ENCODE data around the gene CCNL1. TPM values are rescaled to one million over a fixed set of nuclear protein-coding genes. Genes with fewer than 3 reads are reported as not detected.
"Not testable (repeated sequence)": the region's sequence is repeated elsewhere in the genome, so short reads cannot be mapped to it uniquely, and the experiment has no call there.

Gene CCNL1
- polyA plus RNA-seq, 10 donors: 58.7 to 162 (median 83.1) TPM

DNA sequence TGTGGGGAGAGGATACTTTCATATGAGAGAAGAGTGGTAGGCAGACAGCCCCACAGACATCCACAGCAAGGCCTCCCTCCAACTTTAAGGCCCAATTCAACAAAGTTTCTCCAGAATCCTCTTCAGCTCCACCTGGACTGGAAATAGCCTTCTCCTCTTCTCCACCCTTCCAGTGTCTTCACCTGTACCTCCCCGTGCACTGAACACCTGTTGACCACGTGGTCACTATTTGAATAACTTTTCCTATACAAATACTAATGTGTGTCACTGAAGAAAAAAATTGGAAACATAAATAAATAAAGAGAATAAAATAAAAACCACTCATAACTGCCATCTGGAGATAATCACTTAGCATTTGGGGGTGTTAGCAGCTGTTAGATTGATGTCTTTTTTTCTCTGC lies 52.9 kb downstream of the CCNL1 start:
- DNase-seq: no peak

DNA sequence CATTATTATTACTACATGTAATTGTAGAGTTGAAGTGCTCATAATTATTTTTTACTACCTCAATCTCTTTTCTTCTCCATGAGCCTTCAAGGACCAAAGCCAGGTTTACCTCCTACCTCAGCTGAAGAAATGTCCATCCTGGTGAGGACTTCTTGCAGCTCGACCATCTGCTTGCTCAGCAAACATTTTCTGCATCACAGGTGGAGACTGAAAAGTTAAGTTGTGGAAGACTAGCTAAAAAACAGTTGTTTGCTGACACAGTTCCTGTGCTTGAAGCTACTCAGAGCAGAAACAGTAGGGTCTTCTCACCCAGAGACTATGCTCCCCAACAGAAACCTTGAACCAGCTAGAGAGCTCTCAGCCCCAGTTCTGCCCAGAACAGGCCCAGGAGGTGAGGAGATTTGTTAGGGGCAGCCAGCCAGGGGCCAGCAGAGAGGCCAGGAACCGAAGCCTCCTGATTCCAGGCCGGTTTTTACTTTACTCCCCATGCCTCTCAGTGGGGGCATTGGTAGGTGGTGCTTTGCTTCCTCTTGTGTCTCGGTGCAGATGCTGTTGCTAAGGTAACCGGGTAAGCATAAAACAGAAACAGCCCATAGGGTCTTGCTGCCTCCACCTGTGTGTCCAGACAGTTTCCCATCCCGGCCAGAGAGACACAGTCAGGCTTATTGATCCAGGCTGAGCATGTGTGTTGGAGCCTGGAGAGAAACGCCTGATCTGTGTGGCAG lies 54.9 kb downstream of the CCNL1 start:
- no peak for DNase-seq

DNA sequence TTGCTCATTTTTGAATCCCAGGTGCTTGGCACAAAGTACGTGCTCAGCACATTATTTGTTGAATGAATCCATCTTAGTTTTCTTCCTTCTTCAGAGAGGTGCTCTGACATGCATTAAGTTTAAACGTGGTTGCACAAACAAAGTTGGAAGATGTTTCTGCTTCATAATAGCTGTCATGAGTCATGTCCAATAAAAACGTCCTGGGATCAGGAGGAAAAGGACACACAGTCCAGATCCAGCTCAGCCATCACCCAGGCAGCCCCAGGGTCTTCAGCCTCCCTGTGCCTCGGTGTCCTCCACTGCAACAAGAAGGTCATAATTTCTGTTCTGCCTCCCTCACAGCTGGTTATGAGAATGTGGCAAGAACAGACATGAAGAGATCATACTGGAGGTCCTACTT lies 55.4 kb downstream of the CCNL1 start:
- DNase-seq: no peak

DNA sequence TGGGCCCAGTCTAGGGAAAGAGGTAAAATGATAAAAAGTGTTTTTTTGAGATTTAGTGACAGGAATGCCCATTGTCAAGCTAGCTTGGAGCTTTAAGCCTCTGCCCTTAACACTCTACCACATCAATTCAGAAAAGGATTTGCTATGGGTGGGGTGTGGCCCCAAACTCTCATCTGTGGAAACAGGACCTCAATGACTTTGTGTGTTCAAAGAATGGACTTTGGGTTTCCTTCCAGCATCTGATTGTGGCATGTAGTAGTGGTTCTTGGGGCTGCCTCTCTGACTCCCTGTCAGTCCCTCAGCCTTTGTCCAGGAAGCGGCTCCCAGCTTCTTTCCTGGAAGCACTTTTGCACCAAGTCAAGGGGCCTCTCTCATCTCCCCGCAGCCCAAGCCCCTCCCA lies 56.1 kb downstream of the CCNL1 start:
- no peak for DNase-seq

DNA sequence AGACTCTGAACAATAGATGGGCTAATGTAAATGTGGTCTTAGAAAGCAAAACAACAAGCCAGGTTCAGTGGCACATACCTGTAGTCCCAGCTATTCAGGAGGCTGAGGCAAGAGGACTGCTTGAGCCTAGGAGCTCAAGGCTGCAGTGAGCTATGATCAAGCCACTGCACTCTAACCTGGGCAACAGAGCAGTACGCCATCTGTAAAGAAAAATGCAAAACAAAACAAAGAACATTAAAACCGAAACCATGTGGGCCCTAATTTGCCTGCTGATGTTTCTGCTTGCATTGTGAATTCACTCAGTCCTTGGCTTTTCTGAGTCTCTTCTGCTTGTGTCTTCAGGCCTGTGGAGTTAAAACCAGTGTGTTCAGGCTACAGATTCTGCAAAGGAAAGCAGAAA lies 56.7 kb downstream of the CCNL1 start:
- DNase-seq: no peak

DNA sequence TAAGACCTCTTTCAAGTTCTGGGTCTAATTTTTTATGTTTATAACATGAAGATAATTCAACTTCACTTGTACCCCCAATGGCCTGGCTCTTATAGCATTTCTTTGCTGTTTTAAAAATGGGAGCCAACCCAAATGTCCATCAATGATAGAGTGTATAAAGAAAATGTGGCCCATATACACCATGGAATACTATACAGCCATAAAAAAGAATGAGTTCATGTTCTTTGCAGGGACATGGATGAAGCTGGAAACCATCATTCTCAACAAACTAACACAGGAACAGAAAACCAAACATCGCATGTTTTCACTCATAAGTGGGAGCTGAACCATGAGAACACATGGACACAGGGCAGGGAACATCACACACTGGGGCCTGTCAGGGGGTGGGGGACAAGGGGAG lies 57.4 kb downstream of the CCNL1 start:
- DNase-seq: not testable (repeated sequence)

DNA sequence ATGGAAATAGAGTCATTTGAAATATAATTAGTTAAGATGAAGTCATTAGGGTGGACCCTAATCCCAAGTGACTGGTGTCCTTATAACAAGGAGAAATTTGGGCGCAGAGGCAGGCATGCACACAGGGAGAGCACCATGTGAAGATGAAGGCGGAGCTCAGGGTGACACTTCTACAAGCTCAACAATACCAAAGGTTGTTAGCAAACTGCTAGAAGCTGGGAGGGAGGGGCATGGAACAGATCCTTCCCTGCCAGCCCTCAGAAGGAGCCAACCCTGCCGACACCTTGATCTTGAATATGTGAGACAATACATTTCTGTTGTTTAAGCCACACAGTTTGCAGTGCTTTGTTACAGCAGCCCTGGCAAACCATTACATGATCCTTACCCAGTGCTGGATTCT lies 57.8 kb downstream of the CCNL1 start:
- no peak for DNase-seq

DNA sequence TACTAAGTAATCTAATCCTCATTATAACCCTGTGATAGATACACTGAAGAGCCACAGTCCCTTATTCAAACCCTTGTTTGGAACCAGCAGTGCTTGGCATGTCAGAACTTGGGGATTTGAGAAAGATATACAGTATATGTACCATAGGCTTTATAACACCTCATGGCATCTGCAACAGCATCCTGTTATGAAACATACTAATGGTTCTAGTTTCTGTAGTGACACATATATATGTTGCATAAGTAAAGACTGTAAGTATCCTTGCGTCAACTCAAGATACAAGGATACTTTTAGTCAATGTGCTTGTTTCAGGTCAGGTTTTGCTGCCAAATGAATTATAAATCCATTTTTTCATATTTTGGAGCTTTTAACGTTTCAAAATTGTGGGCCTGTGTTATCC lies 58.5 kb downstream of the CCNL1 start:
- DNase-seq: no peak

DNA sequence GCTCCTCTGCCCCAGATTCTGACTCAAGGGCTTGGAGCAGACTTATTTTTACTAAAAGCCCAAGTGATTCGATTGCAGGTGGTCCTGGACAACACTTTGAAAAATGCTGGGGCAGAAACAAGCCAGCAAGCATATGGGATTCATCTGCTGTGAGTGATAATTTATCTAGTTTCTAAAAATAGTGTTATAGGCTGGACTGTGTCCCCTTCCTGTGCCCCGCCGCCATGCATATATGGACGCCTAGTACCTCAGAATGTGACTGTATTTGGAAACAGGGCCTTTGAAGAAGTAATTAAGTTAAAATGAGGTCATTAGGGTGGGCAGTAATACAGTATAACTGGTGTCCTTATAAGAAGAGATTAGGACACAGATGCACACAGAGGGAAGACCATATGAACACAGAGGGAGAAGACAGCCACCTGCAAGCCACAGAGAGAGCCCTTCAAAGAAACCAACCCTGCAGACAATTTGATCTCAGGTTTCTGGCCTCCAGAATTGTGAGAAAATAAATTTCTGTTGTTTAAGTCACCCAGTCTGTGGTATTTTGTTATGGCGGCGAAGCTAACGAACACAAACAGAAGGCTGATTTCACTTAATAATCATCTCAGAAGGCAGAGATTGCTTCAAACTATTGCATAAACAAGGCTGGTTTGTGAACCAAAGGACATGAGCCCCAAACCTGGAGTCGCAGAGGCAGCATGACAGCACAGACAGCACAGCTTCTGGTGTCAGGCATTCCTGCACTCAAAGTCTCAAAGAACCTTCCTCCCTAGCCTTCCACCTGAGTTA lies 59.1 kb downstream of the CCNL1 start:
- DNase-seq: peak; percentile 30 to 63 (median 33)

DNA sequence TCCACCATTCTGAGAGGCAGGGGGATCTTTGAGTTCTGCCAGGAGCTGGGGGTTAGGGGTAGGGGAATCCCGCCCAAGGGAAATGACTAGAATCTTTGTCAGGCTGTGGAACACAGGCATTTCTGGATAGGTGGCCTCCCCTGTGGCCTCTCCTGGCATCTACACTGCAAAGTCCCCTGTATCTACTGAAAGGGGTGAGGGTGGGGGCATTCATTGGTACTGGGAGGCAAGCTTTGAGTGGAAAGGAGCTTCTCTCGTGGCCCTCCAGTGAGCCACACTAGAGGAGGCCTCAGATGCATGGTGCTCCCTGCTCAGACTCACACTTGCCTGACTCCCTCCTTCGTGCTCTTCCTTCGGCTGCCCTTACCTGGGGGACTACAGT lies 59.9 kb downstream of the CCNL1 start:
- DNase-seq: no peak

DNA sequence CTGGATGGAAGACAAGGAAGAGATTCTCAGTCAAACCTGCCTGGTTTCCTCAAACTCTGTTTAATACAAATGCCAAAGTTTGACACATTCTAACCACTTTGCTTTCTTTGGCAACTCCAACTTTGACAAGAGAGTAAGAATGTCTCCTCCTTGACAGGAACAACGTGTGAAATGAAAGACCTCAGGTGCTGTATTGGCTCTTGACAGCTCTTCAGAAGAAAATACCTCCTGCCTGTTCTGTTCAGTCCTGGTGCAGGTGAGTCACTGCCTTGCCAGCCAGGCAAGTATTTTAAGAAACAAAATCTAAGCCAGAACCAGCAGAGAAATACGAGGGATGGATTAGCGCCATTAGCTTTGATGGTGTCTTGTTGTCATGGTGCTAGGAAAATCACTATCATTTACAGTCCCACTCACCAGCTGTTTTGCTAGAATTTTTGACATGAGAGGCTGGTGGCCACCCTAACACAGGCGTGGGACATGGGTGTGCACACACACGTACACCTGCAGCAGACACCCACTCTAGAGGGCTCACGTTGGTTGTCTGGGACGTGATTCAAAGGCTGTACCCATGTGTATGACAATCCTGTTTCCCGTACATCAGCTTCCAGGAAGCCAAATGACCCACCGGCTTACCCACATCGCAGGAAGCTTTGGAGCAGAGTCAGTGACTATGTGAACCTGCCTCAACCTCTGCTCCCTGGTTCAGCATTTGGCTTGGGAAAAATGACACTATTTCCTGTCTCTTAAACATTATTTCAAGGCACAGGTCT lies 60.4 kb downstream of the CCNL1 start:
- DNase-seq: no peak

DNA sequence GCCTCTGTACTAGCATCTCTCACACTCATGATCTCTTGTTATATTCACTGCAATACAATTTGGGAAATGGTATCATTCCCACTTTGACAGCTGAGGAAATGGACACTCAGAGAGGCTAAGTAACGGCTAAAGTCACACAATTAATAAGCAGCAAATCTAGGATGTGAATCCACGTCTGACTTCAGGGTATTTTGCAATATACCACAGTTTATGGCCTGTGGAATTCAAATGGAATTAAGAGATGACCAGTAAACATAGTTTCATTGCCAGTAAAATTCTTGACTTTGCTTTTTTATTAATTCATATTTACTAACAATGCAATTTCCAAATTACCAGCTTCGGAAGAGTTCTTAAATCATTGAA lies 61.1 kb downstream of the CCNL1 start:
- DNase-seq: no peak

DNA sequence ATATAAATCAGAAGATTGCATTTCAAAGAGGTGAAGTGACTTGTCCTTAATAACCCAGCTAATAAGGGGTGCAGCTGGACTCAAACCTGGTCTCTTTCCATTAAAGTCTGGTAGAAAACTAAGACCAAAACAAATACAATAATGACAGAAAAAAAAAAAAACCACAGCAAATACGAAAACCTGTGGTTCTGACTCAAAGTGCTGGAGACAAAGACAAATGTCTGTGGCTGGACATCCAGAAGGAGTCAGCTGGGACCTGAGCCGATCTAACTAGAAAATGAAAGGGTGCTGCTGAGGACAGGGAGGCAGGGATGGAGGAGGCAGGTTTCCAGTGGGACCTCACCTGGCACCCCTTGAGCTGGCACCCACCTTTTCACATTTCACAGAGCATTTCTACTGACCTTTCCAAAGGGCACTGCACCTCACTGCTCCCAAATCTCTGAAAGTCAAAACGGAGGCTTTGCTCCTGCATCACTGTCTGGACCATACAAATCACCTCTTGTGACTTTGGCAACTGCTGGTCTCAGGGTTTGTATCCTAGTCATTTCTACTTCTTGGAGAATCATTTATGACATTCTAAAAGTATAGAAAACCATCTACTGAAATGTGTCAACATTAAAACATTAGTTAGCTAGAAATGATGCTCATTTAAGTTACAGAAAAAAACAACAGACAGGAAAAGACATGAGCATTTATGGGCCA lies 61.7 kb downstream of the CCNL1 start:
- no peak for DNase-seq

All from muscle of back (tissue), 11 donors.